Liver (tissue), 3 donors: Measurements from ENCODE around the gene MVB12A.

ENCODE experiments used
- RAD21 ChIP-seq, 2 donors: IDR thresholded peaks; 2 replicates each; pipeline ENCODE4 v1.6.1; 2016; ENCODE audit warnings: antibody characterized with exemption in 2 of 2, mild to moderate bottlenecking in 2 of 2
- TF ChIP-seq, protein P1 (sequence below): fragments of 150-350 bp; IDR thresholded peaks from 2 replicates; pipeline ENCODE4 v1.5.1; 2017; ENCODE audit warnings: improper control_type of control experiment, low read depth, low read length; ENCODE audit not compliant: missing input control
- donor health status: healthy.
- donor health status: healthy.

DNA sequence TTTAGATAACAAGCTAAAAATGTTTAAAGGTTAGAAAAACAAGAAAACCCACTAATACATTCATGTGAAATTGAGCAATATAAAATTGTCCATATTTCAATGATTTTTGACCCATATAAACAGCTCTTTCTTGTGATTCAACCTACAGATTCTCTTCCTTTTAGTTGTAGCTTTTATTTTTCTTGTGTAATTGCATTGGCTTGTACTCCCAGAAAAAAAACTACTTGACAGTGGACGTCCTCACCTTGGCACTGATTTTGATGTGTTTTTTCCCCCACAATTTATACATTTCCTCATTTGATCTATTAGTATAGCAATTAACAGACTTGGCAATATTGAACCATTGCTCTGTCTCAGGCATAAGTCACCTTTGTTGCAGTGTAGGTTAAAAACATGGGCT, 30.6 kb upstream of the MVB12A start:
- TF ChIP-seq, protein P1, sequence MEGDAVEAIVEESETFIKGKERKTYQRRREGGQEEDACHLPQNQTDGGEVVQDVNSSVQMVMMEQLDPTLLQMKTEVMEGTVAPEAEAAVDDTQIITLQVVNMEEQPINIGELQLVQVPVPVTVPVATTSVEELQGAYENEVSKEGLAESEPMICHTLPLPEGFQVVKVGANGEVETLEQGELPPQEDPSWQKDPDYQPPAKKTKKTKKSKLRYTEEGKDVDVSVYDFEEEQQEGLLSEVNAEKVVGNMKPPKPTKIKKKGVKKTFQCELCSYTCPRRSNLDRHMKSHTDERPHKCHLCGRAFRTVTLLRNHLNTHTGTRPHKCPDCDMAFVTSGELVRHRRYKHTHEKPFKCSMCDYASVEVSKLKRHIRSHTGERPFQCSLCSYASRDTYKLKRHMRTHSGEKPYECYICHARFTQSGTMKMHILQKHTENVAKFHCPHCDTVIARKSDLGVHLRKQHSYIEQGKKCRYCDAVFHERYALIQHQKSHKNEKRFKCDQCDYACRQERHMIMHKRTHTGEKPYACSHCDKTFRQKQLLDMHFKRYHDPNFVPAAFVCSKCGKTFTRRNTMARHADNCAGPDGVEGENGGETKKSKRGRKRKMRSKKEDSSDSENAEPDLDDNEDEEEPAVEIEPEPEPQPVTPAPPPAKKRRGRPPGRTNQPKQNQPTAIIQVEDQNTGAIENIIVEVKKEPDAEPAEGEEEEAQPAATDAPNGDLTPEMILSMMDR = no peak
- TF ChIP-seq RAD21 (IDR thresholded peaks at IDR 0.05) = no peak
